HepG2 (cell line): ENCODE data around the gene SNF8. TPM values are rescaled to one million over a fixed set of nuclear protein-coding genes. Genes with fewer than 3 reads are reported as not detected.

Experiments
- AGO1 ChIP-seq: fragments of 200-400 bp; formaldehyde crosslinking; IDR thresholded peaks from 2 replicates; pipeline ENCODE4 v1.6.1; 2017; ENCODE audit warnings: mild to moderate bottlenecking, low read depth, low read length, moderate library complexity; ENCODE audit not compliant: poor library complexity, severe bottlenecking
- AKAP8 ChIP-seq: sonication (generic); formaldehyde crosslinking; IDR thresholded peaks from 2 replicates; pipeline ENCODE4 v1.5.1; 2020; ENCODE audit warnings: mild to moderate bottlenecking, missing genetic modification reagents
- BCL6 ChIP-seq: IDR thresholded peaks from 2 replicates; pipeline ENCODE4 v1.6.1; 2016; ENCODE audit warnings: missing genetic modification reagents, missing compliant biosample characterization
- BRD4 ChIP-seq: sonication (generic); formaldehyde crosslinking; IDR thresholded peaks from 2 replicates; pipeline ENCODE4 v1.4.0; 2020; ENCODE audit warnings: missing genetic modification reagents
- CHD4 ChIP-seq: fragments of 200-600 bp; sonication (generic); IDR thresholded peaks from 2 replicates; pipeline ENCODE4 v1.7.0; 2017; ENCODE audit warnings: mild to moderate bottlenecking, low read length, borderline replicate concordance
- DMAP1 ChIP-seq: IDR thresholded peaks from 2 replicates; pipeline ENCODE4 v1.6.1; 2016
- ERF ChIP-seq: IDR thresholded peaks from 2 replicates; pipeline ENCODE4 v1.6.1; 2018; ENCODE audit warnings: missing biosample characterization, missing genetic modification reagents
- GATAD1 ChIP-seq: IDR thresholded peaks from 2 replicates; pipeline ENCODE4 v1.6.1; 2016; ENCODE audit warnings: missing genetic modification reagents, missing compliant biosample characterization
- MAX ChIP-seq: IDR thresholded peaks from 2 replicates; pipeline ENCODE4 v1.6.1; 2012; ENCODE audit warnings: inconsistent platforms
- MLLT10 ChIP-seq: sonication (generic); formaldehyde crosslinking; IDR thresholded peaks from 2 replicates; pipeline ENCODE4 v1.4.0; 2020; ENCODE audit warnings: missing genetic modification reagents
- MTF2 ChIP-seq: sonication (generic); formaldehyde crosslinking; IDR thresholded peaks from 2 replicates; pipeline ENCODE4 v1.5.0; 2020; ENCODE audit warnings: missing genetic modification reagents, borderline replicate concordance
- REST ChIP-seq, 2 experiments: IDR thresholded peaks; 2 replicates each; pipeline ENCODE4 v1.6.1; 2011 to 2012; ENCODE audit warnings: low read length in 2 of 2, borderline replicate concordance in 1 of 2, low read depth in 1 of 2, mild to moderate bottlenecking in 1 of 2, moderate library complexity in 1 of 2
- SMAD1 ChIP-seq: sonication (generic); formaldehyde crosslinking; IDR thresholded peaks from 2 replicates; pipeline ENCODE4 v1.4.0; 2020; ENCODE audit warnings: missing genetic modification reagents, low read depth, mild to moderate bottlenecking, borderline replicate concordance
- SP2 ChIP-seq: sonication (generic); formaldehyde crosslinking; IDR thresholded peaks from 2 replicates; pipeline ENCODE4 v1.5.1; 2020; ENCODE audit warnings: mild to moderate bottlenecking, missing genetic modification reagents
- STAT6 ChIP-seq: sonication (generic); formaldehyde crosslinking; IDR thresholded peaks from 2 replicates; pipeline ENCODE4 v1.4.0; 2020; ENCODE audit warnings: missing genetic modification reagents, mild to moderate bottlenecking, borderline replicate concordance
- ZNF274 ChIP-seq: sonication (generic); formaldehyde crosslinking; IDR thresholded peaks from 2 replicates; pipeline ENCODE4 v1.5.1; 2020; ENCODE audit warnings: mild to moderate bottlenecking, missing genetic modification reagents
- ZNF34 ChIP-seq: sonication (generic); formaldehyde crosslinking; IDR thresholded peaks from 2 replicates; pipeline ENCODE4 v1.4.0; 2020; ENCODE audit warnings: mild to moderate bottlenecking, missing genetic modification reagents, borderline replicate concordance
- ZNF678 ChIP-seq: sonication (generic); formaldehyde crosslinking; IDR thresholded peaks from 2 replicates; pipeline ENCODE4 v1.4.0; 2020; ENCODE audit warnings: mild to moderate bottlenecking, missing genetic modification reagents
- ZNF704 ChIP-seq: sonication (generic); formaldehyde crosslinking; IDR thresholded peaks from 2 replicates; pipeline ENCODE4 v1.8.1; 2023; ENCODE audit warnings: mild to moderate bottlenecking, inconsistent platforms, moderate library complexity, missing genetic modification reagents, borderline replicate concordance
- ZNF816 ChIP-seq: sonication (generic); formaldehyde crosslinking; IDR thresholded peaks from 2 replicates; pipeline ENCODE4 v1.8.0; 2022; ENCODE audit warnings: missing genetic modification reagents, mild to moderate bottlenecking, borderline replicate concordance
- ZNF83 ChIP-seq: sonication (generic); formaldehyde crosslinking; IDR thresholded peaks from 2 replicates; pipeline ENCODE4 v1.4.0; 2020; ENCODE audit warnings: missing genetic modification reagents, mild to moderate bottlenecking, borderline replicate concordance
- ZSCAN30 ChIP-seq: sonication (generic); formaldehyde crosslinking; IDR thresholded peaks from 2 replicates; pipeline ENCODE4 v1.5.0; 2020; ENCODE audit warnings: mild to moderate bottlenecking, missing genetic modification reagents
- polyA plus RNA-seq, 8 experiments: library from polyadenylated mRNA; depleted of rRNA in 3 of 8; stranded (reverse) in 7 of 8; unstranded in 1 of 8; fragments of >200 nt; fragmentation: Illumina TruSeq in 4 of 8; extraction: Trizol in 4 of 8; gene quantifications; 2 replicates each; pipeline versions ENCODE4 v1.2.1 to v1.2.3, GENCODE V29; 2011 to 2016; ENCODE audit warnings: low read depth in 4 of 8, missing spikeins in 1 of 8, mixed read lengths in 1 of 8; ENCODE audit not compliant: insufficient read depth in 1 of 8
- total RNA-seq, 5 experiments: library from RNA; depleted of rRNA; stranded (reverse); fragments of >200 nt; fragmentation: Illumina TruSeq; extraction: Trizol; gene quantifications; 2 replicates each; pipeline ENCODE4 v1.2.3, GENCODE V29; 2016; ENCODE audit warnings: low read depth in 1 of 5

The SNF8 gene
- total and polyA plus RNA-seq, 2 of the 13 experiments (the other 11 are each of a cell fraction or from before 2014, with no cell fraction given), result 114 to 153 TPM

GRCh38 chr17:48944515-48945260 lies at the start of gene SNF8 (continued):
- TF ChIP-seq REST (IDR thresholded peaks at IDR 0.05; ENCODE audit: borderline replicate concordance in 1 of 2, low read depth in 1 of 2, low read length in 2 of 2) (peak in 1 of 2 experiments; percentile 27; a peak in 1 of 4 replicates), AKAP8 (peak; percentile 74; the same call in 1 of the 2 replicates), ERF (CRISPR knock-in tag) (peak; percentile 87), ZSCAN30 (no peak; the same call in 1 of the 2 replicates), ZNF274 (CRISPR knock-in tag) (peak; percentile 85), GATAD1 (peak; percentile 98), ZNF704 (CRISPR knock-in tag) (peak; percentile 94), ZNF816 (CRISPR knock-in tag) (peak; percentile 97; the same call in 1 of the 2 replicates), STAT6 (peak; percentile 88; the same call in 1 of the 2 replicates), MTF2 (peak; percentile 99; the same call in 1 of the 2 replicates), BCL6 (CRISPR knock-in tag) (peak; percentile 76), ZNF678 (CRISPR knock-in tag) (peak; percentile 70; the same call in 1 of the 2 replicates), SP2 (CRISPR knock-in tag) (peak; percentile 71), ZNF34 (CRISPR knock-in tag) (no peak), BRD4 (peak; percentile 99), ZNF83 (CRISPR knock-in tag) (peak; percentile 85; the same call in 1 of the 2 replicates), DMAP1 (CRISPR knock-in tag) (peak; percentile 99), MLLT10 (CRISPR knock-in tag) (no peak), MAX (peak; percentile 99), SMAD1 (CRISPR knock-in tag) (peak; percentile 94; the same call in 1 of the 2 replicates), CHD4 (peak; percentile 39; the same call in 1 of the 2 replicates), AGO1 (peak; percentile 77)
